WERI-Rb-1 (cell line): ENCODE measurements around the gene DSCAM.

ENCODE experiments used
- DNase-seq: peaks from one replicate; pipeline ENCODE4 v3.0.0-alpha.2; 2020
- H3K27ac ChIP-seq: fragments of 250-450 bp; sonication (Bioruptor Pico); 2 replicates; pipeline ENCODE4 v1.5.1; 2020; ENCODE audit warnings: mild to moderate bottlenecking, moderate library complexity
- H3K27me3 ChIP-seq: fragments of 250-450 bp; sonication (Bioruptor Pico); 2 replicates; pipeline ENCODE4 v1.5.1; 2021; ENCODE audit warnings: mild to moderate bottlenecking, low read depth, moderate library complexity; ENCODE audit not compliant: insufficient read depth, severe bottlenecking
- H3K36me3 ChIP-seq: fragments of 250-450 bp; sonication (Bioruptor Pico); 2 replicates; pipeline ENCODE4 v1.5.1; 2020; ENCODE audit warnings: mild to moderate bottlenecking, moderate library complexity
- H3K4me3 ChIP-seq: 2 replicates; pipeline ENCODE4 v1.5.1; 2011; ENCODE audit warnings: low read depth, mild to moderate bottlenecking, control low read depth, low read length
- H3K9me3 ChIP-seq: fragments of 250-450 bp; sonication (Bioruptor Pico); 2 replicates; pipeline ENCODE4 v1.5.1; 2021; ENCODE audit warnings: mild to moderate bottlenecking, moderate library complexity; ENCODE audit not compliant: severe bottlenecking
- CTCF ChIP-seq: IDR thresholded peaks from 2 replicates; pipeline ENCODE4 v1.5.1; 2011; ENCODE audit warnings: low read depth, mild to moderate bottlenecking, control low read depth, inconsistent platforms, low read length

Gene DSCAM

DNA sequence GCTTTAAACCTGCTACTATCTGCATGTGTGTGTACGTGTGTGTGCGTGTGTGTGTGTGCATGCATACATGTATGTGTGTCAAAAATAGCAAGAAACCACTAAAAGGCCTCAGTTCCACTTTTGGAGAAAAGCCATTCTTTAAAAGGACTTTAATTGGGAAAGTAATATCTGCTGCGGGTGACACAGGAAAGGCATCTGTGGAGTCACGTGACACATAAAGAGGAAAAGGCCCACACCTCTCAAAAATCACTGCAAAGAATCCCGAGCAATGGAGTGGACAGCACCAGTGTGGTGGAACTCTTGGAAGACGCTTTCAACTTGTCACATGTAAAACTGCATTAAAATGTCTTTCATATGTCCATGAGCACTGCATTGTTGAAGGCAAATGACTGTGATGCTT is 63.6 kb downstream of the DSCAM start:
- Histone ChIP-seq H3K4me3 (no peak overlapping the region), H3K27me3 (no peaks in the 10 kb centered on the region), H3K9me3 (no peaks in the 10 kb centered on the region), H3K27ac (no peak overlapping the region), H3K36me3 (no peaks in the 10 kb centered on the region)
- DNase-seq, result no peak
- TF ChIP-seq CTCF, result no peak

- no peaks in the 10 kb centered on the region for H3K9me3 ChIP-seq
- no peaks in the 10 kb centered on the region for H3K36me3 ChIP-seq
- H3K4me3 ChIP-seq, result no peak overlapping the region
- no peak overlapping the region for H3K27ac ChIP-seq
- H3K27me3 ChIP-seq, result no peaks in the 10 kb centered on the region
- TF ChIP-seq CTCF, result no peak
- no peak for DNase-seq
Measured at GRCh38 chr21:40770435-40771055, 76.4 kb downstream of the DSCAM start.

DNA sequence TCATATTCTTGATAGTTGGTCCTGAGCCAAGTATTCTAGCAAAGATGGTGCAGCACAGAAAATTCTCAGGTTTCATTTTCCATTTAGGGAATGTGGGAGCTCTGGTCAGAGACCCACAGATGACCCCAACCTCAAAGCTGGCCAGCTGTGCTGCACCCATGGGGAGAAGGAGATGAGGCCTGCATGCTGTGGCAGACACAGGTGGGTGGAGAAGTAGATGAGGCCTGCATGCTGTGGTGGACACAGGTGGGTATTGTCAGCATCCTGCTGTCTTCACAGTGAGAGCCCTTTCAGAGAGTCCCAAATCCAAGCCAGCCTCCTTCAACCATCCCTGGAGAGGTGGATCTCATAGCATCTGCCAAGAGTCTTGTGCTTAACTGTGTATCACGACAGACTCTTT is 77.7 kb downstream of the DSCAM start:
- no peaks in the 10 kb centered on the region for H3K9me3 ChIP-seq
- no peaks in the 10 kb centered on the region for H3K36me3 ChIP-seq
- no peak for DNase-seq
- H3K27me3 ChIP-seq, result no peaks in the 10 kb centered on the region
- H3K4me3 ChIP-seq, result no peak overlapping the region
- no peak overlapping the region for H3K27ac ChIP-seq
- no peak for TF ChIP-seq CTCF

DNA sequence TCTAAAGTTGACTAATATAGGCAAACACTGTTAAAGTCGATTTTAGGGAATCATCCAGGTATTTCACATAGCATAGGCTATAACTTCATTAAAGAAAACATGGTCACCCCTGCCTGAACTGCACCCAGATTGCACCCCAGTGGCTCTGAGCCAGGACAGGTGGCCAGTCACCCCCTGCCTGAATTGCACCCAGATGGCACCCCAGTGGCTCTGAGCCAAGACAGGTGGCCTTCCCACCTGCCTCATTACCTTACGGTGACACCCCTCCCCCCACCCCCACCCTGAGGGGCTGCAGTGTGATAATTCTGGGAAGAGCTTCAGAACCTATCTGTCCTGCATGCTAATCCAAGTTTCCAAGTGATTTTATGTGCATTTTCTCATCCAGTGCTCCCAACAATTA is 78.9 kb downstream of the DSCAM start:
- Histone ChIP-seq H3K27me3 (no peaks in the 10 kb centered on the region), H3K9me3 (no peaks in the 10 kb centered on the region), H3K4me3 (no peak overlapping the region), H3K36me3 (no peaks in the 10 kb centered on the region), H3K27ac (no peak overlapping the region)
- DNase-seq, result no peak
- TF ChIP-seq CTCF, result no peak

DNA sequence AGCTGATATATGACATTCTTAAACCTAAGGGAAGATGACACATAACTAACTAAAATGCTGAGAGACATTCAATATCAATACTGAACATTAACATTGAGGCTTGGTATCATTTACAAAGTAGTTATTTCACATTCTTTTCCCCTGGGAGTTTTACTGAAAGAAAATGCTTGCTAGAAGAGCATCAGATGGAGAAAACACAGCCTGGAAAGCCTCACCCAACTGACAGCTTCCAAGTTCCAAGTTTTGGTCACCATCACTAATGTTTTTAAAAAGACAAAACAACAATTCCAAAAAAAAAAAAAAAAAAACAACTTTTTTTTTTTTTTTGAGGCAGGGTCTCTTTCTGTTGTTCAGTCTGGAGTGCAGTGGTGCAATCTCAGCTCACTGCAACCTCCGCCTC is 80.6 kb downstream of the DSCAM start:
- no peak for TF ChIP-seq CTCF
- no peaks in the 10 kb centered on the region for H3K27me3 ChIP-seq
- no peaks in the 10 kb centered on the region for H3K36me3 ChIP-seq
- H3K27ac ChIP-seq, result no peak overlapping the region
- DNase-seq, result no peak
- no peak overlapping the region for H3K4me3 ChIP-seq
- no peaks in the 10 kb centered on the region for H3K9me3 ChIP-seq

- DNase-seq, result no peak
- TF ChIP-seq CTCF, result no peak
- Histone ChIP-seq H3K36me3 (no peaks in the 10 kb centered on the region), H3K9me3 (no peaks in the 10 kb centered on the region), H3K4me3 (no peak overlapping the region), H3K27ac (no peak overlapping the region), H3K27me3 (no peaks in the 10 kb centered on the region)
Measured at GRCh38 chr21:40765811-40766210, 81.1 kb downstream of the DSCAM start.
